Neural cell (in vitro differentiated cells): ENCODE measurements around the gene CPNE4. TPM values are rescaled to one million over a fixed set of nuclear protein-coding genes. Genes with fewer than 3 reads are reported as not detected.

ENCODE experiments used
- H2AFZ ChIP-seq: fragments of 200-600, 300-800 bp; sonication (generic), shearing (Covaris generic); 2 replicates; pipeline ENCODE4 v1.6.0; 2014; ENCODE audit warnings: low read depth, mild to moderate bottlenecking, antibody characterized with exemption, low read length, moderate library complexity
- H3F3A ChIP-seq: fragments of 200-600 bp; shearing (Covaris generic); 2 replicates; pipeline ENCODE4 v1.6.1; 2016; ENCODE audit warnings: mild to moderate bottlenecking, moderate library complexity, mixed read lengths, antibody characterized with exemption, low read length; ENCODE audit not compliant: insufficient read depth, poor library complexity, severe bottlenecking
- H3K27ac ChIP-seq: fragments of 200-600, 300-800 bp; sonication (generic), shearing (Covaris generic); 2 replicates; pipeline ENCODE4 v1.5.1; 2014; ENCODE audit warnings: mild to moderate bottlenecking, low read length, moderate library complexity
- H3K27me3 ChIP-seq: fragments of 300-800, 200-600 bp; sonication (generic), shearing (Covaris generic); 2 replicates; pipeline ENCODE4 v1.6.0; 2014; ENCODE audit warnings: mild to moderate bottlenecking, low read depth, low read length, moderate library complexity; ENCODE audit not compliant: insufficient read depth
- H3K36me3 ChIP-seq: fragments of 300-800, 200-600 bp; sonication (generic), shearing (Covaris generic); 2 replicates; pipeline ENCODE4 v1.5.1; 2014; ENCODE audit warnings: mild to moderate bottlenecking, antibody characterized with exemption, low read length, moderate library complexity; ENCODE audit not compliant: insufficient read depth
- H3K4me2 ChIP-seq: fragments of 300-800, 200-600 bp; sonication (generic), shearing (Covaris generic); 2 replicates; pipeline ENCODE4 v1.6.0; 2014; ENCODE audit warnings: mild to moderate bottlenecking, low read length
- H3K4me3 ChIP-seq: fragments of 300-800, 200-600 bp; sonication (generic), shearing (Covaris generic); 2 replicates; pipeline ENCODE4 v1.5.1; 2014; ENCODE audit warnings: mild to moderate bottlenecking, low read length, moderate library complexity
- H3K79me2 ChIP-seq: fragments of 200-600 bp; shearing (Covaris generic); replicated peaks from 2 replicates; pipeline ENCODE4 v1.6.0; 2014; ENCODE audit warnings: mild to moderate bottlenecking, low read length, moderate library complexity; ENCODE audit not compliant: insufficient read depth
- H3K9ac ChIP-seq: fragments of 300-800, 200-600 bp; sonication (generic), shearing (Covaris generic); 2 replicates; pipeline ENCODE4 v1.6.1; 2016; ENCODE audit warnings: mild to moderate bottlenecking, low read length, mixed read lengths
- H3K9me2 ChIP-seq: fragments of 200-600 bp; shearing (Covaris generic); 2 replicates; pipeline ENCODE4 v1.6.1; 2016; ENCODE audit warnings: mild to moderate bottlenecking, low read length, mixed read lengths; ENCODE audit not compliant: insufficient read depth
- H3K9me3 ChIP-seq: fragments of 200-600, 300-800 bp; sonication (generic), shearing (Covaris generic); 2 replicates; pipeline ENCODE4 v1.6.1; 2016; ENCODE audit warnings: mild to moderate bottlenecking, mixed run types, low read length, moderate library complexity, mixed read lengths
- H4K20me1 ChIP-seq: fragments of 200-600 bp; shearing (Covaris generic); 2 replicates; pipeline ENCODE4 v1.6.1; 2016; ENCODE audit warnings: mild to moderate bottlenecking, mixed run types; ENCODE audit not compliant: insufficient read depth
- EP300 ChIP-seq: fragments of 450-650 bp; conservative IDR thresholded peaks from 2 replicates; pipeline ENCODE4 v1.6.1; 2014; ENCODE audit warnings: antibody characterized with exemption, mild to moderate bottlenecking, moderate library complexity; ENCODE audit not compliant: poor library complexity, severe bottlenecking
- EZH2 ChIP-seq: fragments of 200-600, 300-800 bp; shearing (Covaris generic), sonication (generic); IDR thresholded peaks from 2 replicates; pipeline ENCODE4 v1.6.1; 2014; ENCODE audit warnings: antibody characterized with exemption, low read length, borderline replicate concordance, mild to moderate bottlenecking; ENCODE audit not compliant: insufficient read depth, poor library complexity, severe bottlenecking
- MXI1 ChIP-seq: fragments of 450-650 bp; conservative IDR thresholded peaks from 2 replicates; pipeline ENCODE4 v1.6.1; 2014; ENCODE audit warnings: antibody characterized with exemption, mild to moderate bottlenecking; ENCODE audit not compliant: poor library complexity, severe bottlenecking
- POLR2AphosphoS5 ChIP-seq: IDR thresholded peaks from 2 replicates; pipeline ENCODE4 v1.6.1; 2012
- RAD21 ChIP-seq: fragments of 450-650 bp; conservative IDR thresholded peaks from 2 replicates; pipeline ENCODE4 v1.6.1; 2014; ENCODE audit warnings: antibody characterized with exemption, mild to moderate bottlenecking, moderate library complexity
- SMC3 ChIP-seq: fragments of 450-650 bp; conservative IDR thresholded peaks from 2 replicates; pipeline ENCODE4 v1.6.1; 2014; ENCODE audit warnings: antibody characterized with exemption, mild to moderate bottlenecking, moderate library complexity; ENCODE audit not compliant: poor library complexity
- TAF1 ChIP-seq: IDR thresholded peaks from 2 replicates; pipeline ENCODE4 v1.6.1; 2012; ENCODE audit warnings: low read depth
- polyA plus RNA-seq: library from polyadenylated mRNA; depleted of rRNA; stranded (reverse); fragments of >200 nt; gene quantifications from 2 replicates; pipeline ENCODE4 v1.2.3, GENCODE V29; 2014
- TF ChIP-seq, protein P1 (sequence below): IDR thresholded peaks from 2 replicates; pipeline ENCODE4 v1.6.1; 2012; ENCODE audit warnings: borderline replicate concordance
- TF ChIP-seq, protein P2 (sequence below): fragments of 450-650 bp; IDR thresholded peaks from 2 replicates; pipeline ENCODE4 v1.5.1; 2014; ENCODE audit warnings: antibody characterized with exemption, mild to moderate bottlenecking, moderate library complexity; ENCODE audit not compliant: poor library complexity, severe bottlenecking

Gene CPNE4
- polyA plus RNA-seq, 1 donor from 2014 or later, result 0.59 TPM

DNA sequence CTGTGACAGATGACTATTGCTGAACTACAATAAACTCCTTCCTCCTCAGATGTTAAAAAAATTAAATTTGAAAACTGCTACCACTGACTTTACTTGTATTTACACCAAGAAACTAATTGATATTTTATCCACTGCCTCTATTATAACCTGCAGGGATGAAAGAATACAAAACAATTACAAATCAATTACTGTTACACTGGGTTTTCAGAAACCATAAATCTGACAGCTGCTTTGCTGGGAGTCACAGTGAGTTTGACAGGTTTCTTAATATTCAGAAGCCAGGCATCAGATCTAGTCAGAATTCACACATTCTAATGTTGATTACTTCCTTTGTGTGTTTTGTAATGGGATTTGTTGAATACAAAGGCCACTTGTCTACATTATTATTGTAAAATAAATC lies 279.4 kb downstream of the CPNE4 start:
- Histone ChIP-seq H3K4me2 (peak overlapping the region; percentile 36), H3K9ac (peak overlapping the region; percentile 10), H2AFZ (no peak overlapping the region), H3F3A (no peaks in the 10 kb centered on the region), H3K9me3 (no peaks in the 10 kb centered on the region), H3K9me2 (no peaks in the 10 kb centered on the region), H3K27me3 (no peaks in the 10 kb centered on the region), H3K36me3 (no peaks in the 10 kb centered on the region), H4K20me1 (no peaks in the 10 kb centered on the region), H3K79me2 (no peaks in the 10 kb centered on the region), H3K27ac (peak overlapping the region; percentile 29), H3K4me3 (peak overlapping the region; percentile 26)
- TF ChIP-seq EP300 (peak; percentile 83), SMC3 (no peak), POLR2AphosphoS5 (no peak), RAD21 (no peak), TAF1 (no peak)
- TF ChIP-seq, protein P1, sequence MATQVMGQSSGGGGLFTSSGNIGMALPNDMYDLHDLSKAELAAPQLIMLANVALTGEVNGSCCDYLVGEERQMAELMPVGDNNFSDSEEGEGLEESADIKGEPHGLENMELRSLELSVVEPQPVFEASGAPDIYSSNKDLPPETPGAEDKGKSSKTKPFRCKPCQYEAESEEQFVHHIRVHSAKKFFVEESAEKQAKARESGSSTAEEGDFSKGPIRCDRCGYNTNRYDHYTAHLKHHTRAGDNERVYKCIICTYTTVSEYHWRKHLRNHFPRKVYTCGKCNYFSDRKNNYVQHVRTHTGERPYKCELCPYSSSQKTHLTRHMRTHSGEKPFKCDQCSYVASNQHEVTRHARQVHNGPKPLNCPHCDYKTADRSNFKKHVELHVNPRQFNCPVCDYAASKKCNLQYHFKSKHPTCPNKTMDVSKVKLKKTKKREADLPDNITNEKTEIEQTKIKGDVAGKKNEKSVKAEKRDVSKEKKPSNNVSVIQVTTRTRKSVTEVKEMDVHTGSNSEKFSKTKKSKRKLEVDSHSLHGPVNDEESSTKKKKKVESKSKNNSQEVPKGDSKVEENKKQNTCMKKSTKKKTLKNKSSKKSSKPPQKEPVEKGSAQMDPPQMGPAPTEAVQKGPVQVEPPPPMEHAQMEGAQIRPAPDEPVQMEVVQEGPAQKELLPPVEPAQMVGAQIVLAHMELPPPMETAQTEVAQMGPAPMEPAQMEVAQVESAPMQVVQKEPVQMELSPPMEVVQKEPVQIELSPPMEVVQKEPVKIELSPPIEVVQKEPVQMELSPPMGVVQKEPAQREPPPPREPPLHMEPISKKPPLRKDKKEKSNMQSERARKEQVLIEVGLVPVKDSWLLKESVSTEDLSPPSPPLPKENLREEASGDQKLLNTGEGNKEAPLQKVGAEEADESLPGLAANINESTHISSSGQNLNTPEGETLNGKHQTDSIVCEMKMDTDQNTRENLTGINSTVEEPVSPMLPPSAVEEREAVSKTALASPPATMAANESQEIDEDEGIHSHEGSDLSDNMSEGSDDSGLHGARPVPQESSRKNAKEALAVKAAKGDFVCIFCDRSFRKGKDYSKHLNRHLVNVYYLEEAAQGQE, result no peak
- TF ChIP-seq, protein P2, sequence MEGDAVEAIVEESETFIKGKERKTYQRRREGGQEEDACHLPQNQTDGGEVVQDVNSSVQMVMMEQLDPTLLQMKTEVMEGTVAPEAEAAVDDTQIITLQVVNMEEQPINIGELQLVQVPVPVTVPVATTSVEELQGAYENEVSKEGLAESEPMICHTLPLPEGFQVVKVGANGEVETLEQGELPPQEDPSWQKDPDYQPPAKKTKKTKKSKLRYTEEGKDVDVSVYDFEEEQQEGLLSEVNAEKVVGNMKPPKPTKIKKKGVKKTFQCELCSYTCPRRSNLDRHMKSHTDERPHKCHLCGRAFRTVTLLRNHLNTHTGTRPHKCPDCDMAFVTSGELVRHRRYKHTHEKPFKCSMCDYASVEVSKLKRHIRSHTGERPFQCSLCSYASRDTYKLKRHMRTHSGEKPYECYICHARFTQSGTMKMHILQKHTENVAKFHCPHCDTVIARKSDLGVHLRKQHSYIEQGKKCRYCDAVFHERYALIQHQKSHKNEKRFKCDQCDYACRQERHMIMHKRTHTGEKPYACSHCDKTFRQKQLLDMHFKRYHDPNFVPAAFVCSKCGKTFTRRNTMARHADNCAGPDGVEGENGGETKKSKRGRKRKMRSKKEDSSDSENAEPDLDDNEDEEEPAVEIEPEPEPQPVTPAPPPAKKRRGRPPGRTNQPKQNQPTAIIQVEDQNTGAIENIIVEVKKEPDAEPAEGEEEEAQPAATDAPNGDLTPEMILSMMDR, result no peak

DNA sequence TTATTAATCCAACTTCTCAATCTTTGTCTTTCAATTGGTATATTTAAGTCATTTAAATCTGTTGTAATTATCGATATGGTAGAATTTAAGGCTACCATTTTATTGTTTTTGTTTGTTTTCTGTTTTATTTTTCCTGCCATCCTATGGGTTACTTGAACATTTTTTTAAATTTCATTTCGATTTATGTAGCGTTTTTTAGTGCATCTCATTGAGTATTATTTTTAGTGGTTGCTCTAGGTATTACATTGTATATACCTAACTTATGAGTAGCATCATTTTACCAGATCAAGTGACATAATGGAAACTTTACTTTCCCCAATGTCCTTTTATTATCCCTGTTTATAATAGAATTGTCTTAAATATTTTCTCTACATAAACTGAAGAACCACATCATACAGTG lies 284.6 kb downstream of the CPNE4 start:
- Histone ChIP-seq H3K27ac (no peak overlapping the region), H3K79me2 (no peaks in the 10 kb centered on the region), H3K4me3 (no peak overlapping the region), H3K9me2 (no peaks in the 10 kb centered on the region), H3K4me2 (no peak overlapping the region), H3K36me3 (no peaks in the 10 kb centered on the region), H2AFZ (no peak overlapping the region), H3K9me3 (no peaks in the 10 kb centered on the region), H3F3A (no peaks in the 10 kb centered on the region), H3K27me3 (no peaks in the 10 kb centered on the region), H4K20me1 (no peaks in the 10 kb centered on the region), H3K9ac (no peak overlapping the region)
- TF ChIP-seq RAD21 (no peak), MXI1 (no peak), EZH2 (no peak), EP300 (no peak), POLR2AphosphoS5 (no peak), SMC3 (no peak), TAF1 (no peak)
- TF ChIP-seq, protein P1, result no peak
- TF ChIP-seq, protein P2, result no peak
